A549 (cell line): ENCODE data around the gene PRAC2. TPM values are rescaled to one million over a fixed set of nuclear protein-coding genes. Genes with fewer than 3 reads are reported as not detected.

Source experiments
- ATAC-seq, 2 experiments: fragments of 200-7000 bp in 1 of 2; fragments of >200 bp in 1 of 2; cut with Nextera tagmentation in 1 of 2; cut with Tn5 transposase in 1 of 2; 3 replicates each; pipeline versions ENCODE4 v1.8.0 to v1.9.1; 2018 to 2020; ENCODE audit warnings: mild to moderate bottlenecking in 1 of 2, moderate library complexity in 1 of 2
- CTCF ChIA-PET: fragments of 300-600 bp; sonication (Branson Sonifier 250); formaldehyde crosslinking; extraction: SDS; loops from one replicate; lab custom pipeline; 2021; ENCODE audit warnings: antibody characterized with exemption, inconsistent platforms; lab: Yijun Ruan, JAX
- POLR2A ChIA-PET: fragments of 350-600 bp; formaldehyde crosslinking; extraction: SDS; loops from one replicate; lab custom pipeline; 2021; ENCODE audit warnings: antibody characterized with exemption, inconsistent platforms; lab: Yijun Ruan, JAX
- DNase-seq, 2 experiments: peaks; one replicate each; pipeline versions ENCODE4 v3.0.0 to v3.0.0-alpha.2; 2011 to 2016; ENCODE audit warnings: low read depth in 1 of 2, low spot score in 1 of 2
- FAIRE-seq: peaks from 2 replicates; lab custom pipeline; 2011; peaks lifted over from hg19 to GRCh38; lab: Jason Lieb, UNC
- H3K27ac ChIP-seq, 2 experiments: fragments of >200 bp; sonication (Bioruptor Twin); formaldehyde crosslinking; 3 replicates each; pipeline ENCODE4 v1.5.1; 2016 to 2017
- H3K4me1 ChIP-seq: fragments of >200 bp; sonication (Bioruptor Twin); formaldehyde crosslinking; 3 replicates; pipeline ENCODE4 v1.6.1; 2016
- H3K4me2 ChIP-seq: fragments of >200 bp; sonication (Bioruptor Twin); formaldehyde crosslinking; 3 replicates; pipeline ENCODE4 v1.6.1; 2016
- H3K4me3 ChIP-seq: fragments of >200 bp; sonication (Bioruptor Twin); formaldehyde crosslinking; 3 replicates; pipeline ENCODE4 v1.5.1; 2016
- H3K9me3 ChIP-seq: fragments of >200 bp; sonication (Bioruptor Twin); formaldehyde crosslinking; 3 replicates; pipeline ENCODE4 v1.6.1; 2016
- ATOH8 ChIP-seq: fragments of 250-450 bp; sonication (Bioruptor Pico); IDR thresholded peaks from 2 replicates; pipeline ENCODE4 v1.5.0; 2020; ENCODE audit warnings: low read depth, mild to moderate bottlenecking, moderate library complexity
- CEBPB ChIP-seq, 2 experiments: fragments of >200 bp in 1 of 2; sonication (Bioruptor Twin) in 1 of 2; formaldehyde crosslinking in 1 of 2; IDR thresholded peaks; 2 replicates each; pipeline ENCODE4 v1.6.1; 2012 to 2016
- ELK1 ChIP-seq: fragments of 150-350 bp; IDR thresholded peaks from 2 replicates; pipeline ENCODE4 v1.6.1; 2014; ENCODE audit warnings: low read depth, mild to moderate bottlenecking, low read length
- EP300 ChIP-seq, 2 experiments: fragments of >200 bp; sonication (Bioruptor Twin); formaldehyde crosslinking; IDR thresholded peaks; 2 replicates in 1 of 2; 3 replicates in 1 of 2; pipeline ENCODE4 v1.6.1; 2016 to 2017
- FOSL2 ChIP-seq, 2 experiments: fragments of 450-650 bp in 1 of 2; fragments of >200 bp in 1 of 2; sonication (Bioruptor Twin) in 1 of 2; formaldehyde crosslinking; IDR thresholded peaks; 2 replicates each; pipeline versions ENCODE4 v1.5.0 to v1.6.1; 2016 to 2020; ENCODE audit warnings: mild to moderate bottlenecking in 1 of 2, moderate library complexity in 1 of 2
- HEYL ChIP-seq: fragments of 250-450 bp; sonication (Bioruptor Pico); IDR thresholded peaks from 2 replicates; pipeline ENCODE4 v1.8.0; 2021; ENCODE audit warnings: mild to moderate bottlenecking, moderate library complexity
- HOXA7 ChIP-seq: fragments of 250-450 bp; sonication (Bioruptor Pico); IDR thresholded peaks from 2 replicates; pipeline ENCODE4 v1.5.0; 2020; ENCODE audit warnings: mild to moderate bottlenecking, moderate library complexity
- JUNB ChIP-seq: fragments of >200 bp; sonication (Bioruptor Twin); formaldehyde crosslinking; IDR thresholded peaks from 2 replicates; pipeline ENCODE4 v1.6.1; 2016
- KDM1A ChIP-seq: fragments of 200-600 bp; sonication (generic); IDR thresholded peaks from 2 replicates; pipeline ENCODE4 v1.6.1; 2016; ENCODE audit warnings: low read depth, mild to moderate bottlenecking
- KDM5A ChIP-seq: fragments of 200-600 bp; sonication (generic); IDR thresholded peaks from 2 replicates; pipeline ENCODE4 v1.6.1; 2016; ENCODE audit warnings: antibody characterized with exemption, mild to moderate bottlenecking
- PHF8 ChIP-seq: fragments of 200-600 bp; sonication (generic); IDR thresholded peaks from 2 replicates; pipeline ENCODE4 v1.6.1; 2016; ENCODE audit warnings: low read depth, mild to moderate bottlenecking, antibody characterized with exemption, moderate library complexity, borderline replicate concordance
- POLR2AphosphoS2 ChIP-seq: conservative IDR thresholded peaks from 2 replicates; pipeline ENCODE4 v1.6.1; 2012; ENCODE audit warnings: low read length, improper control_type of control experiment, inconsistent platforms
- RAD21 ChIP-seq, 2 experiments: fragments of >200 bp in 1 of 2; sonication (Bioruptor Twin) in 1 of 2; formaldehyde crosslinking in 1 of 2; IDR thresholded peaks in 1 of 2; conservative IDR thresholded peaks in 1 of 2; 2 replicates in 1 of 2; 3 replicates in 1 of 2; pipeline ENCODE4 v1.6.1; 2012 to 2018; ENCODE audit warnings: inconsistent platforms in 1 of 2
- TFCP2L1 ChIP-seq: fragments of 250-450 bp; sonication (Bioruptor Pico); IDR thresholded peaks from 2 replicates; pipeline ENCODE4 v1.5.0; 2021; ENCODE audit warnings: mild to moderate bottlenecking
- TP53 ChIP-seq: fragments of 250-450 bp; sonication (Bioruptor Pico); IDR thresholded peaks from 2 replicates; pipeline ENCODE4 v1.5.0; 2021; ENCODE audit warnings: mild to moderate bottlenecking, moderate library complexity
- ZC3H11A ChIP-seq: fragments of 450-650 bp; IDR thresholded peaks from 2 replicates; pipeline ENCODE4 v1.6.1; 2014; ENCODE audit warnings: antibody characterized with exemption, mild to moderate bottlenecking
- ZFP36 ChIP-seq: fragments of 450-650 bp; IDR thresholded peaks from 2 replicates; pipeline ENCODE4 v1.6.1; 2014; ENCODE audit warnings: borderline replicate concordance; ENCODE audit not compliant: partially characterized antibody
- ZNF302 ChIP-seq: fragments of 250-450 bp; sonication (Bioruptor Pico); IDR thresholded peaks from 2 replicates; pipeline ENCODE4 v1.9.0; 2021; ENCODE audit warnings: inconsistent platforms, mild to moderate bottlenecking, moderate library complexity
- WGBS: methylation state at CpG from one replicate; pipeline ENCODE4 v1.1.6; 2017; ENCODE audit errors: missing lambda C conversion rate; 5-methylcytosine and 5-hydroxymethylcytosine counted together
- polyA minus RNA-seq: library from RNA; depleted of rRNA, polyadenylated mRNA; stranded (reverse); fragments of >200 nt; gene quantifications from 2 replicates; pipeline ENCODE4 v1.2.3, GENCODE V29; 2011; rRNA and poly(A)+ RNA removed
- polyA plus RNA-seq, 4 experiments: library from polyadenylated mRNA; depleted of rRNA in 3 of 4; stranded (reverse); fragments of >200 nt; fragmentation: RNase III in 1 of 4; extraction: RNeasy Plus Mini Kit Qiagen cat#74134 plus additional on column Dnase treatment in 1 of 4; gene quantifications; 2 replicates in 3 of 4; 3 replicates in 1 of 4; pipeline ENCODE4 v1.2.3, GENCODE V29; 2011 to 2017
- TF ChIP-seq, protein P1 (sequence below): fragments of 450-650 bp; IDR thresholded peaks from 2 replicates; pipeline ENCODE4 v1.6.1; 2014; ENCODE audit warnings: antibody characterized with exemption
- TF ChIP-seq, protein P2 (sequence below): fragments of >200 bp; sonication (Bioruptor Twin); formaldehyde crosslinking; IDR thresholded peaks from 3 replicates; pipeline ENCODE4 v1.5.1; 2016

PRAC2 gene
- polyA plus RNA-seq (2011; rRNA removed) = not detected in 2 replicates
- not detected in 2 replicates for polyA plus RNA-seq (2012; cell fraction: cytosol; rRNA removed)
- polyA plus RNA-seq (2012; cell fraction: nucleus; rRNA removed) = not detected in 2 replicates
- polyA plus RNA-seq (2017; fragmentation: RNase III; extraction: RNeasy Plus Mini Kit Qiagen cat#74134 plus additional on column Dnase treatment) = not detected in 3 replicates
- not detected in 2 replicates for polyA minus RNA-seq

GRCh38 chr17:48722915-48723422 lies at the start of gene PRAC2:
TSS of gene PRAC2 (plus strand) at chr17:48723185. CDS start at chr17:48724411, 1,226 bp downstream.
- H3K4me3 ChIP-seq = no peak within 1 kb of the TSS
- no peak within 1 kb of the TSS for H3K4me2 ChIP-seq
- CTCF ChIA-PET = interaction anchor here (0.7 to 33.0 kb wide), 19 partner anchors 13 to 464 kb away, joined by 3 to 852 read pairs (median 22); partner anchors contain the start of gene TTLL6
- no peaks in the 10 kb centered on the region for H3K9me3 ChIP-seq
- POLR2A ChIA-PET = no interaction called here
- WGBS = 75% methylated on average over 21 of the region's 21 CpGs
- ATAC-seq (no peak), FAIRE-seq (no peak), DNase-seq (no peak)
- peaks cover 7% of the 10 kb centered on the region; the same call in 2 of the 3 replicates for H3K4me1 ChIP-seq
- H3K27ac ChIP-seq = no peak within 1 kb of the TSS
- TF ChIP-seq ELK1 = no peak
- no peak for TF ChIP-seq FOSL2 (IDR thresholded peaks at IDR 0.05)
- TF ChIP-seq FOSL2 (CRISPR knock-in tag; IDR thresholded peaks at IDR 0.05) = no peak
- TF ChIP-seq, protein P1, sequence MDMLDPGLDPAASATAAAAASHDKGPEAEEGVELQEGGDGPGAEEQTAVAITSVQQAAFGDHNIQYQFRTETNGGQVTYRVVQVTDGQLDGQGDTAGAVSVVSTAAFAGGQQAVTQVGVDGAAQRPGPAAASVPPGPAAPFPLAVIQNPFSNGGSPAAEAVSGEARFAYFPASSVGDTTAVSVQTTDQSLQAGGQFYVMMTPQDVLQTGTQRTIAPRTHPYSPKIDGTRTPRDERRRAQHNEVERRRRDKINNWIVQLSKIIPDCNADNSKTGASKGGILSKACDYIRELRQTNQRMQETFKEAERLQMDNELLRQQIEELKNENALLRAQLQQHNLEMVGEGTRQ = no peak
- TF ChIP-seq KDM1A = no peak
- TF ChIP-seq, protein P2, sequence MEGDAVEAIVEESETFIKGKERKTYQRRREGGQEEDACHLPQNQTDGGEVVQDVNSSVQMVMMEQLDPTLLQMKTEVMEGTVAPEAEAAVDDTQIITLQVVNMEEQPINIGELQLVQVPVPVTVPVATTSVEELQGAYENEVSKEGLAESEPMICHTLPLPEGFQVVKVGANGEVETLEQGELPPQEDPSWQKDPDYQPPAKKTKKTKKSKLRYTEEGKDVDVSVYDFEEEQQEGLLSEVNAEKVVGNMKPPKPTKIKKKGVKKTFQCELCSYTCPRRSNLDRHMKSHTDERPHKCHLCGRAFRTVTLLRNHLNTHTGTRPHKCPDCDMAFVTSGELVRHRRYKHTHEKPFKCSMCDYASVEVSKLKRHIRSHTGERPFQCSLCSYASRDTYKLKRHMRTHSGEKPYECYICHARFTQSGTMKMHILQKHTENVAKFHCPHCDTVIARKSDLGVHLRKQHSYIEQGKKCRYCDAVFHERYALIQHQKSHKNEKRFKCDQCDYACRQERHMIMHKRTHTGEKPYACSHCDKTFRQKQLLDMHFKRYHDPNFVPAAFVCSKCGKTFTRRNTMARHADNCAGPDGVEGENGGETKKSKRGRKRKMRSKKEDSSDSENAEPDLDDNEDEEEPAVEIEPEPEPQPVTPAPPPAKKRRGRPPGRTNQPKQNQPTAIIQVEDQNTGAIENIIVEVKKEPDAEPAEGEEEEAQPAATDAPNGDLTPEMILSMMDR = no peak
- no peak for TF ChIP-seq TFCP2L1 (CRISPR knock-in tag)
- no peak for TF ChIP-seq TP53 (CRISPR knock-in tag)

DNA sequence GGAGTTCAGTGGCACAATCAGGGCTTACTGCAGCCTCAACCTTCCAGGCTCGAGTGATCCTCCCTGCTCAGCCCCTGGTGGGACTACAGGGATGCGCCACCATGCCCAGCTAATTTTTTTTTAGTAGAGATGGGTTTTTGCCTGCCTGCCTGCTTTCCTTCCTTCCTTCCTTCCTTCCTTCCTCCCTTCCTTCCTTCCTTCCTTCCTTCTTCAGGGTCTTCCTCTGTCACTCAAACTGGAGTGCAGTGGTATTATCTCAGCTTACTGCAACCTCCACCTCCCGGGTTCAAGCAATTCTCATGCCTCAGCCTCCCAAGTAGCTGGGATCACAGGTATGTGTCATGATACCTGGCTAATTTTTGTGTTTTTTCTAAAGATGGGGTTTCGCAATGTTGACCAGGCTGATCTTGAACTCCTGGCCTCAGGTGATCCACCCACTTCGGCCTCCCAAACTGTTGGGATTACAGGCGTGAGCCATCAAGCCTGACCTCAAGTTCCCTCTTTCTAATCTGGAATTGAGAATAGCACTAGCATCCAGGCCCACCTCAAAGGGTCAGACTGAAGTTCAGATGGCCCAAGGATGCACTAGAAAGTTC lies 45.9 kb upstream of the PRAC2 start:
- no peak for FAIRE-seq
- ChIA-PET POLR2A (no interaction called here), CTCF (interaction anchor here (1.1 to 22.8 kb wide), 16 partner anchors 9 to 550 kb away, joined by 3 to 565 read pairs (median 17); partner anchors contain the start of genes HOXB13, PRAC1 and PRAC2)
- no peak overlapping the region for H3K4me3 ChIP-seq
- no peak overlapping the region for H3K4me2 ChIP-seq
- H3K27ac ChIP-seq = no peak overlapping the region
- peak in 1 of 2 experiments; percentile 67; a peak in 2 of 4 replicates for TF ChIP-seq CEBPB (IDR thresholded peaks at IDR 0.05)
- no peak for TF ChIP-seq ATOH8 (CRISPR knock-in tag)
- ATAC-seq = no peak
- WGBS = 87% methylated on average over 6 of the region's 6 CpGs
- H3K4me1 ChIP-seq = peaks cover 10% of the 10 kb centered on the region; the same call in 2 of the 3 replicates
- DNase-seq = no peak
- no peaks in the 10 kb centered on the region for H3K9me3 ChIP-seq

GRCh38 chr17:48678141-48678971 lies 44.6 kb upstream of the PRAC2 start:
- Histone ChIP-seq H3K9me3 (no peaks in the 10 kb centered on the region), H3K27ac (peak overlapping the region; percentile 28 to 78), H3K4me1 (peaks cover 8% of the 10 kb centered on the region; the same call in 1 of the 3 replicates), H3K4me2 (peak overlapping the region; percentile 64), H3K4me3 (peak overlapping the region; percentile 3; the same call in 1 of the 3 replicates)
- 33% methylated on average over 41 of the region's 41 CpGs for WGBS
- POLR2A ChIA-PET = interaction anchor here (0.5 to 1.7 kb wide), 5 partner anchors 38 to 319 kb away, joined by 3 to 8 read pairs (median 5); partner anchors contain the start of gene IGF2BP1
- peak; percentile 96 to 98 for ATAC-seq
- DNase-seq = peak; percentile 74 to 86
- no peak for FAIRE-seq
- CTCF ChIA-PET = interaction anchor here (0.6 to 22.8 kb wide), 80 partner anchors 9 to 1030 kb away, joined by 3 to 565 read pairs (median 5); partner anchors contain the start of genes ATP5MC1, CALCOCO2, HOXB13 and HOXB9
- TF ChIP-seq JUNB (no peak), EP300 (IDR thresholded peaks at IDR 0.05) (no peak), POLR2AphosphoS2 (no peak), PHF8 (no peak), ZFP36 (no peak), KDM5A (peak; percentile 50; the same call in 1 of the 2 replicates), ZC3H11A (no peak), HOXA7 (CRISPR knock-in tag) (no peak), FOSL2 (IDR thresholded peaks at IDR 0.05) (no peak), FOSL2 (CRISPR knock-in tag; IDR thresholded peaks at IDR 0.05) (no peak), RAD21 (conservative IDR thresholded peaks at IDR 0.05 in 1 of 2, IDR thresholded peaks at IDR 0.05 in 1 of 2) (peak; percentile 91 to 97), HEYL (CRISPR knock-in tag) (no peak), ZNF302 (no peak)
- TF ChIP-seq, protein P2 = peak; percentile 99
